ENCODE data around the gene SPATA6L. TPM values are rescaled to one million over a fixed set of nuclear protein-coding genes. Genes with fewer than 3 reads are reported as not detected.

Gene SPATA6L
- total and polyA plus RNA-seq, 10 of the 15 experiments (the other 5 are each of a cell fraction or from before 2014, with no cell fraction given) = 0.37 to 1.6 (median 0.91) TPM

DNA sequence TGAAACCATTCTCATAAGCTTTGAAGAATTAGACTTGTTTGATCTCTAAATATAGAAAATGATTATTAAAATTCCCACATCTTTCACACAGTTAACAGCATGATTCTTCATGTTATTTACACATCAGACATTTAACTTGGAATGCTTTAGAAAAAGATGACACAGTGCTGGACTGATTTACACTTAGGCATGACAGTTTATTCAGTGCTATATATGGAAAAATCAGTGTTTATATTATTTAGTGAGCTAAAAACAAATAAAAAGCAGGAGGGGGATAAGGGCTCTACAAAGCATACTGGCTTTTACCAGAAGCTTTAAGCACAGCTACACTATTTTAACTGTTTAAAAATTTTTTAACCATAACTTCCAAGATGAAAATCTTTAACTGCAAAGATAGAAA, 43.1 kb upstream of the SPATA6L start:
- no TSS peak for BruUV-seq (replicated peaks)
- Histone ChIP-seq H3K79me2 (ENCODE audit: control insufficient read depth, insufficient read depth, low read length) (no peaks in the 10 kb centered on the region), H3K27me3 (replicated peaks in 1 of 2; ENCODE audit: control insufficient read depth in 2 of 2, insufficient read depth in 2 of 2, low read length in 1 of 2) (no peaks in the 10 kb centered on the region), H4K20me1 (ENCODE audit: control insufficient read depth, insufficient read depth) (no peaks in the 10 kb centered on the region), H3K4me3 (no peak overlapping the region), H3K4me2 (ENCODE audit: control insufficient read depth, insufficient read depth) (no peak overlapping the region), H3K9ac (ENCODE audit: control insufficient read depth, insufficient read depth, low read length) (no peak overlapping the region), H3K4me1 (ENCODE audit: control insufficient read depth, insufficient read depth, low read length) (no peaks in the 10 kb centered on the region), H3K9me3 (replicated peaks; ENCODE audit: control insufficient read depth, insufficient read depth, low read length) (no peaks in the 10 kb centered on the region), H3K27ac (ENCODE audit: control insufficient read depth, insufficient read depth) (no peak overlapping the region), H3K36me3 (ENCODE audit: control insufficient read depth in 2 of 2, insufficient read depth in 2 of 2, low read length in 1 of 2) (peaks cover 1 to 15% of the 10 kb centered on the region in 2 experiments), H2AFZ (ENCODE audit: control insufficient read depth, low read depth, low read length) (no peak overlapping the region)
- POLR2A ChIA-PET = no interaction called here
- no peak for FAIRE-seq
- SMC1A ChIA-PET (ENCODE audit: uncharacterized antibody, unreplicated experiment) = interaction anchor here (1.0 to 1.3 kb wide), 2 partner anchors 30 to 33 kb away, joined by 3 read pairs; no protein-coding TSS in a partner anchor
- intact Hi-C loops (cut with micrococcal nuclease; ENCODE audit: unreplicated experiment) = no loop called here
- RAD21 ChIA-PET (ENCODE audit: unreplicated experiment) = no interaction called here
- no peak for DNase-seq (ENCODE audit: low read depth, low spot score)
- CTCF ChIA-PET = interaction anchor here (0.7 kb wide), 1 partner anchor 42 kb away, joined by 3 read pairs; no protein-coding TSS in a partner anchor
- no peak for ATAC-seq
- in situ Hi-C loops (cut with MboI) = no loop called here
- no peak for TF ChIP-seq ZBTB40 (IDR thresholded peaks at IDR 0.05; ENCODE audit: borderline replicate concordance)
- TF ChIP-seq E2F4 (IDR thresholded peaks at IDR 0.05; ENCODE audit: low read depth, low read length) = no peak
- no peak for TF ChIP-seq TBL1XR1 (IDR thresholded peaks at IDR 0.05; ENCODE audit: low read depth, low read length)
- no peak for TF ChIP-seq HDGF (IDR thresholded peaks at IDR 0.05)
- TF ChIP-seq HDAC2 (IDR thresholded peaks at IDR 0.05) = no peak
- TF ChIP-seq, protein P1, sequence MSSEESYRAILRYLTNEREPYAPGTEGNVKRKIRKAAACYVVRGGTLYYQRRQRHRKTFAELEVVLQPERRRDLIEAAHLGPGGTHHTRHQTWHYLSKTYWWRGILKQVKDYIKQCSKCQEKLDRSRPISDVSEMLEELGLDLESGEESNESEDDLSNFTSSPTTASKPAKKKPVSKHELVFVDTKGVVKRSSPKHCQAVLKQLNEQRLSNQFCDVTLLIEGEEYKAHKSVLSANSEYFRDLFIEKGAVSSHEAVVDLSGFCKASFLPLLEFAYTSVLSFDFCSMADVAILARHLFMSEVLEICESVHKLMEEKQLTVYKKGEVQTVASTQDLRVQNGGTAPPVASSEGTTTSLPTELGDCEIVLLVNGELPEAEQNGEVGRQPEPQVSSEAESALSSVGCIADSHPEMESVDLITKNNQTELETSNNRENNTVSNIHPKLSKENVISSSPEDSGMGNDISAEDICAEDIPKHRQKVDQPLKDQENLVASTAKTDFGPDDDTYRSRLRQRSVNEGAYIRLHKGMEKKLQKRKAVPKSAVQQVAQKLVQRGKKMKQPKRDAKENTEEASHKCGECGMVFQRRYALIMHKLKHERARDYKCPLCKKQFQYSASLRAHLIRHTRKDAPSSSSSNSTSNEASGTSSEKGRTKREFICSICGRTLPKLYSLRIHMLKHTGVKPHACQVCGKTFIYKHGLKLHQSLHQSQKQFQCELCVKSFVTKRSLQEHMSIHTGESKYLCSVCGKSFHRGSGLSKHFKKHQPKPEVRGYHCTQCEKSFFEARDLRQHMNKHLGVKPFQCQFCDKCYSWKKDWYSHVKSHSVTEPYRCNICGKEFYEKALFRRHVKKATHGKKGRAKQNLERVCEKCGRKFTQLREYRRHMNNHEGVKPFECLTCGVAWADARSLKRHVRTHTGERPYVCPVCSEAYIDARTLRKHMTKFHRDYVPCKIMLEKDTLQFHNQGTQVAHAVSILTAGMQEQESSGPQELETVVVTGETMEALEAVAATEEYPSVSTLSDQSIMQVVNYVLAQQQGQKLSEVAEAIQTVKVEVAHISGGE (CRISPR knock-in tag; IDR thresholded peaks at IDR 0.05) = no peak
- TF ChIP-seq SUZ12 (IDR thresholded peaks at IDR 0.05; ENCODE audit: unreplicated experiment) = no peak
- no peak for TF ChIP-seq TCF12 (IDR thresholded peaks at IDR 0.05; ENCODE audit: low read depth, low read length)
- no peak for TF ChIP-seq ZNF622 (IDR thresholded peaks at IDR 0.05)
- no peak for TF ChIP-seq TCF7 (IDR thresholded peaks at IDR 0.05; ENCODE audit: borderline replicate concordance)
- TF ChIP-seq USF1 (IDR thresholded peaks at IDR 0.05; ENCODE audit: borderline replicate concordance, extremely low read length, insufficient read depth, low read depth, low read length) = no peak
- TF ChIP-seq CBX3 (IDR thresholded peaks at IDR 0.05; ENCODE audit: borderline replicate concordance, low read depth) = no peak
- no peak for TF ChIP-seq CBFB (IDR thresholded peaks at IDR 0.05; ENCODE audit: low read depth)
- TF ChIP-seq ZZZ3 (IDR thresholded peaks at IDR 0.05; ENCODE audit: control insufficient read depth, insufficient read length, low read depth) = no peak
- TF ChIP-seq POLR2A (IDR thresholded peaks at IDR 0.05; ENCODE audit: low read depth, low read length) = no peak
- TF ChIP-seq FOXK2 (IDR thresholded peaks at IDR 0.05) = no peak
- TF ChIP-seq JUND (IDR thresholded peaks at IDR 0.05; ENCODE audit: low read depth, low read length) = no peak

All from GM12878 (cell line).